Right renal cortex interstitium (tissue), 3 donors: ENCODE results near the gene NXPH2. TPM values are rescaled to one million over a fixed set of nuclear protein-coding genes. Genes with fewer than 3 reads are reported as not detected.
"Not testable (repeated sequence)": the region's sequence is repeated elsewhere in the genome, so short reads cannot be mapped to it uniquely, and the experiment has no call there.

Experiments used
- DNase-seq, 3 donors: peaks; one replicate each; pipeline ENCODE4 v3.0.0-alpha.2; 2013; ENCODE audit warnings: low read depth in 3 of 3, low spot score in 2 of 3
- polyA plus RNA-seq, 3 donors: library from polyadenylated mRNA; unstranded; fragments of 120-200 nt; gene quantifications; one replicate each; pipeline ENCODE4 v1.2.1, GENCODE V29; 2013; ENCODE audit not compliant: insufficient read length in 3 of 3

Gene NXPH2
- polyA plus RNA-seq, 3 donors: 4.4 to 6.8 (median 4.5) TPM

DNA sequence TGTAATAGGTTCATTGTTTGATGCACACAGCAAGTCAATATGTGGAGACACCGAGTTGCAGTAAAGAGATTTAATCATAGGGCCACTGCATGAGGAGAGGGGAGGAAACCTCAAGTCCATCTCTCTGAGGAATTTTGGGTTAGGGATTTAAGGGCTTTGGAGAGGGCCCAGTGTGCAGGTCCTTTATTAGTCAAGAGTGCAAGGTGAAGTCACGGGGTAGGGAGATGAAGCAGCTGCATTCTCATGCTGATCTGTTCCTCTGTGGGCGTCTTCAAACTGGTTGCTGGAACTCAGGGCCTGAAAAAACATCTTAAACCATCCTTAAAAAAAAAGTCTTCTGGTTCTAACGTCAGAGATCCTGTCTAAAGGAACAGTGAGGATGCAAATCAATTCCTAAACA lies 131.6 kb downstream of the NXPH2 start:
- DNase-seq: no peak

DNA sequence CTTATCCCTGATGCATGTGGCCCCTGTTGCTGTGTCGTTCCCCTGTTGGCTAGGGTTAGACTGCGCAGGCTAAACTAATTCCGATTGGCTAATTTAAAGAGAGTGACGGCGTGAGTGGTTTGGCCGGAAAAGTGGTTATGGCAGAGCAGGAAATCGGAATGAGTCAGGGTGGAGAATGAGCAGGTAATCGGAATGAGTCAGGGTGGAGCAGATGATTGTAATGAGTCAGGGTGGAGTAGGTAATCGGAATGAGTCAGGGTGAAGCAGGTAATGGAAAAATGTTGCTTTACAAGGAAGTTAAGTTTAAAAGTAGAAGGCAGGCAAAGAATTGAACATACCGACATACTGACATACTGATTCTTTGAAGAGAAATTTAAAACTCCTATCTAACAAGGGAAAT lies 135.4 kb downstream of the NXPH2 start:
- DNase-seq: not testable (repeated sequence)

DNA sequence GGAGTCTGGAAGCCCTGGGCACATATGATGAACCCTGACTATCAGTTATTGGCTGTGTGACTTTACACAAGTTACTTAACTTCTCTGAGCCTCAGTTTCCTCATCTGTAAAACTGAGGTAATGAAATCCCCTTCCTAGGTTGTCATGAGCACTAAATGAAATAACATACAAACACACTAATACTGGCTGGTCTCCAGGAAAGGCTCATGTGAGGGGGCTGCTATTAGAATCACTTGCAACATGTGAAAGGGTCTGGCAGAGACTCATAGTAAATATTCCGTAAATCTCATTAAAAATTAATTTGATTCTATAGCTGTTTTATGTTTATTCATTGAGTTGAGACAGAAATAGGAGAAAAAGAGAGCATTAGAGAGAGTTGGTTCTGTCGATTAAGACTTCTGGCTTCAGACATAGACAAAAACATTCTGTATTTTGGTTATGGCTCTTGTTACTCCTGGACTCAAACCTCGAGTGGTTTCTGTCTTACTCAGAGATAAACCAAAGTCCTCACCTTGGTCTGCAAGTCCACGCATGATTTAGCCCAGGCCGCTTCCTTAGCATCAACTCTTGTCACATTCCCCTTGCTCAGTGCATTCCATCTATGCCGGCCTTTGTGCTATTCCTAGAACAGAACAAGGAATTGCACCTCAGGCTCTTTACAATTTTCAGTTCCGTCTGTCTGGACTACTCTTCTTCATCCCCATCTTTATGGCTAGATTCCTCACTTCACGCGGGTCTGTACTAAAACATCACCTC lies 139.1 kb downstream of the NXPH2 start:
- DNase-seq: no peak

DNA sequence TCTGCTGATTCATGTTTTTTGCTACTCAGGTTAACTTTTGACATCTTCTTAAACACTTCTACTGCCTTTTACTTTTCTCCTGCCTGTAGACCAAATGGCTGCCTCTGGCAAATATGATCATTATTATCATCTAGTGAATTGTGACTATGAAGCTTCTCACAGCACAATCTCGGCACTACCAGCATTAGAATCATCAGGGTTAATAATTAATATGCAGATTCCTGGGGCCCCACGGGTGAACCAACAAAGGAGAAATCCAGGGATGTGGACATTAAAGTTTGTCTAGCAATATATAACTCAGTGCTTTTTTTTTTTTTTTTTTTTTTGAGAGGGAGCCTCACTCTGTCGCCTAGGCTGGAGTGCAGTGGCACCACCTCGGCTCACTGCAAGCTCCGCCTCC lies 142.5 kb downstream of the NXPH2 start:
- no peak for DNase-seq

DNA sequence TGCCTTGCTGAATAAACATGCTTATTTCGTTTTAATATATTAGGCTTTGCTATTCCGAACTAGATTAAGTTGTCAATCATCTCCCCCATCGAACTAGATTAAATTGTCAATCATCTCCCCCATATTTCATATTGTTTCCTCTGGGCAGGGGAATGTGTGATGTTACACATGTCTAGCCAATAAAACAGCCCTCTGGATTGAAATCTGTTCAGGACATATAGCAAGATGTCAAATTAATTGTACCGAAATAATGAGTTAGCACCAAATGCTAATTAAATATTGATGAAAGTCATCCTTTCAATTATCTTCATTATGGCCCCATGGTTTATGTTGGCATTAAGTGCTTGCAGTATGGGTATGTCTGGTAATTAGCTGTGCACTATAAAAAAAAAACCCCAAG lies 143.1 kb downstream of the NXPH2 start:
- no peak for DNase-seq

DNA sequence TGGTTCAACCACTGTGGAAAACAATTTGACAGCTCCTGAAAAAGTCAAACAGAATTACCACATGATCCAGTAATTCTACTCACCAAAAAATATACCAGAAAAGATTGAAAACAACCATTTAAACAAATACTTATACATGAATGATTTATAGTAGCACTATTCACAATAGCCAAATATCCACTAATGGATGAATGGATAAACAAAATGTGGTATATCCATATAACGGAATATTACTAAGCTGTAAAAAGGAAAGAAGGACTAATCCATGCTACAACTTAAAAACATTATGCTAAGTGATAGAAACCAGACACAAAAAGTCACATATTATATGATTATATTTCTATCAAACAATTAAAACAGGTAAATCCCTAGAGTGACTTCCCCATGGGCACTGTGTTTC lies 147.1 kb downstream of the NXPH2 start:
- DNase-seq: no peak

DNA sequence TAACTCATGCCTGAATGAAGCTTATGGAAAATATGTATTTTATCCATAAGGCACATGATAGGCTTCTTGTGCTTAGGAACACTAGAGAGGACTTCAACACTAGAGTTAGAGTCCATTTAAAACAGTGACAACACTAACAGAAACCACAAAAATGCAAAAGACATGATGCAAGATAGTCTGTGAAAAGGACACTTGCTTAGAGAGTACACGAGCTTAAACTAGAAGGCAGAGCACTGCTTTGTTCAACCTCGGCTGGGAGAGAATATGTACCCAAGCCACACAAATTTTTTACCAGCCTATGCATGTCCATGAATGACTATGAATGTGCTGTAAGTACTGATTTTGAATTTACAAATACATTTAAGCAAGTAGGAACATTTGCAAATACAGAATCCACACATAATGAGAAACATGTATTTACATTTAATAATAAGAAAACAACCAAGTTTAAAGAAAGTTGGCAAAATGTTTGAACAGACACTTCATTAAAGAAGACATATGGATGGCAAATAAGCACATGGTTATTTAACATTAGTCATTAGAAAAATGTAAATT lies 148.0 kb downstream of the NXPH2 start:
- DNase-seq: no peak

DNA sequence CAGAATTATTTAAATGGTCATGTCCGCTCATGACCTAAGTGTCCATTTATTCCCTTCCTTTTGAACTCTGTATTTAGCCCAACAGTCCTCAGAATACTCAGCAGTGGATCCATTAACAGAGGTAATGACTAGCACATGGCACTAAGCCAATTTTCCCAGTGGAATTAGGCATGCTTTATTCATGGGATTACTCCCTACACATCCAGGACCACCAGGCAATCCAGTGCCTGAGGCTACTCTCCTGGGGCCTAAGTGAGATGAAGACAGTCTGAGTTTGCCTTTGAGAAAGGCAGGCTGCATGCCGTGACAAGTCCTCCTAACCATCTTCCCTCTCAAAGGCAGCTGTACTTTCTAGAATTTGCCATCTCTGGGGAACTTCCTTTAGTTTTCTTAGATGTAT lies 150.0 kb downstream of the NXPH2 start:
- no peak for DNase-seq

DNA sequence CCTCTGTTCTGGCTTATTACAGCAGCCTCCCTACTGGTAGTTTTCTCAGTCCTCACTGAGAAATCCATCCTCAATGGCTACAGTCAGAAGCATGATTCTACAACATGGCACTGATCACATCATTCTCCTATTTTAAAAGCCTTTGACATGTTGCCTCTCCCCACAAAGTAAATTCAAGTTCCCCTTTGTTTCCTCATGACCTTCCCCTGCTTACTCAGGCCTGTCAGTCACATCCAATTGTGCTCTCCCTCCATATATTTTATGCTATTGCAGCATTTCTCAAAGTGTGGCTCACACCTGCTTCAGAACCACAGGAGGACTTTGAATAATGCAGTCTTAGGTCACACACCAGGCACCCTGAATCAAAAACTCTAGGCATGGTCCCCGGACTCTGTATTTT lies 154.0 kb downstream of the NXPH2 start:
- no peak for DNase-seq

DNA sequence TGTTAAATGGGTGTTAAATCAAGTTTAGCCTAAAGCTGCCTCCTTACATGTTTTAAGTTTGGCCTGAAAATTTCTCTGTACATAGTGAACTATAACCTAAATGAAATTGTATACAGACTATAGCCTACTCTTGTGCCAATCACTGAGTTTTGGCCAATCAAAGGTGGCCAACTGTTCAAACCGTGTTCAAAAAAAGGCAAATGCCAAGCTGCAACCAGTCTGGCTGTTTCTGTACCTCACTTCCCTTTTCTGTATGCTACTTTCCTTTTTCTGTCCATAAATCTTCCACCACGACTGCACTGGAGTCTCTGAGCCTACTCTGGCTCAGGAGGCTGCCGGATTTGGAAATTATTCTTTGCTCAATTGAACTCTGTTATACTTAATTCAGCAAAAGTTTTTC lies 157.6 kb downstream of the NXPH2 start:
- DNase-seq: no peak

DNA sequence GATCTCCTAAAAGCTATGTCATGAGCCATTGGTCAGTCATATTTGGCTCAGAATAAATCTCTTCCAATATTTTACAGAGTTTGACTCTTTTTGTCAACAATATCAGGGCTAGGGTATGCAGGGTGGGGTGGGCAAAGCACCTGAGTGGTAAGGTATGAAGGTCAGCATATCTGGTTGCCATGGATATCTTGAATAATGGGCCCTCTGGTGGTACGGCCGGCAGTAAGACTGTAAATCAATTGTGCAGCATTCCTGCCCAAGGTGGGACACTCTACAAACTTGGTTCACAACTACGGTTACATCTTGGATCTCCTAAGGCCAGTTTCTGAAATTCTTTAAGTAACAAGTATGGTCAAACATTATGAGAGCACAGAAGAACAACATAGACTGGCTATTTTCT lies 159.1 kb downstream of the NXPH2 start:
- DNase-seq: no peak

DNA sequence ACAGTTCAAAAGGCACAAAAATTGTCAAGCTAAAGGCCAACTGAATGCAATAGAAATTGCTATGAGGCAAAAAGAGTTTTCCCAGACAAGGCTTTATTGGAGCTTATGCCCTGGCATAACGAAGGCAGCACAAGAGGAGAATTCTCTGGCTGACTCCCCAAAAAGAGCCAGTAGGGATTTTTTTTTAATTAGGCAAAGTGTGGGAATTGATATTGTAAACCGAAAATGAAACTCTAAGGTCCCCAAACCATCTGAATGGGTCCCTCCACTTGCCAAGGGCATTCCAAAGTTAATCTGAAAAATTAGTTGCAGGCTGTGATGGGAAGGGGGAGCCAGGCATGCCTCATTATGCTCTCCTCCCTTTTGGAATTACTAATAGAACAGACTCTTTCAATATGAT lies 159.8 kb downstream of the NXPH2 start:
- DNase-seq: no peak
